ENCODE measurements around the gene INPP5F.

Gene INPP5F

DNA sequence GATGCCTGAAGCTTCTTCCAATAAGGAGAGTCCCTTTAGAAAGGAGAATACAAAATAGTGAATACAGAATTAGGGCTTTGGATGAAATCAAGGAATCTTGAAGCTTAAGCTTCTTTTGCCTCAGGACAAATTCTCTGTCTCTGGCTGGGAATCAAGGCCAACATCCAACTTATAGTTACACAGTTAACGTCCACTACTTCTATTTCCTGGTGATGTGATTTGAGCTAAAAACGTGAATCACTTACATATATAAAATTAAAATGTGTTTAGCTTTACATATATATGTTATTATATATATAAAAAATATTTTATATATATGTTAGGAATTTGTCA is 11.4 kb upstream of the INPP5F start:
- Histone ChIP-seq H3F3A (ENCODE audit: insufficient read depth, low read length) (no peaks in the 10 kb centered on the region), H3K9me2 (ENCODE audit: low read depth, low read length) (no peaks in the 10 kb centered on the region), H3K9me3 (ENCODE audit: low read length) (no peaks in the 10 kb centered on the region), H3K4me1 (ENCODE audit: insufficient read depth, low read length, severe bottlenecking) (peaks cover 19% of the 10 kb centered on the region), H3K4me3 (ENCODE audit: low read depth, low read length, poor library complexity, severe bottlenecking) (no peak overlapping the region), H3K9ac (ENCODE audit: low read length) (no peak overlapping the region), H2AFZ (ENCODE audit: low read length) (no peak overlapping the region), H3K27me3 (ENCODE audit: insufficient read depth, low read length) (no peaks in the 10 kb centered on the region), H3K27ac (ENCODE audit: low read depth, low read length, poor library complexity, severe bottlenecking) (no peak overlapping the region), H3K4me2 (ENCODE audit: low read length) (no peak overlapping the region), H4K20me1 (ENCODE audit: insufficient read depth, low read length) (no peaks in the 10 kb centered on the region), H3K79me2 (ENCODE audit: insufficient read depth, low read length) (no peaks in the 10 kb centered on the region), H3K36me3 (ENCODE audit: insufficient read depth, low read length) (no peaks in the 10 kb centered on the region)
- TF ChIP-seq EZH2 (IDR thresholded peaks at IDR 0.05; ENCODE audit: borderline replicate concordance, low read length), result no peak
- TF ChIP-seq, protein P1, sequence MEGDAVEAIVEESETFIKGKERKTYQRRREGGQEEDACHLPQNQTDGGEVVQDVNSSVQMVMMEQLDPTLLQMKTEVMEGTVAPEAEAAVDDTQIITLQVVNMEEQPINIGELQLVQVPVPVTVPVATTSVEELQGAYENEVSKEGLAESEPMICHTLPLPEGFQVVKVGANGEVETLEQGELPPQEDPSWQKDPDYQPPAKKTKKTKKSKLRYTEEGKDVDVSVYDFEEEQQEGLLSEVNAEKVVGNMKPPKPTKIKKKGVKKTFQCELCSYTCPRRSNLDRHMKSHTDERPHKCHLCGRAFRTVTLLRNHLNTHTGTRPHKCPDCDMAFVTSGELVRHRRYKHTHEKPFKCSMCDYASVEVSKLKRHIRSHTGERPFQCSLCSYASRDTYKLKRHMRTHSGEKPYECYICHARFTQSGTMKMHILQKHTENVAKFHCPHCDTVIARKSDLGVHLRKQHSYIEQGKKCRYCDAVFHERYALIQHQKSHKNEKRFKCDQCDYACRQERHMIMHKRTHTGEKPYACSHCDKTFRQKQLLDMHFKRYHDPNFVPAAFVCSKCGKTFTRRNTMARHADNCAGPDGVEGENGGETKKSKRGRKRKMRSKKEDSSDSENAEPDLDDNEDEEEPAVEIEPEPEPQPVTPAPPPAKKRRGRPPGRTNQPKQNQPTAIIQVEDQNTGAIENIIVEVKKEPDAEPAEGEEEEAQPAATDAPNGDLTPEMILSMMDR (IDR thresholded peaks at IDR 0.05; ENCODE audit: low read length), result no peak

DNA sequence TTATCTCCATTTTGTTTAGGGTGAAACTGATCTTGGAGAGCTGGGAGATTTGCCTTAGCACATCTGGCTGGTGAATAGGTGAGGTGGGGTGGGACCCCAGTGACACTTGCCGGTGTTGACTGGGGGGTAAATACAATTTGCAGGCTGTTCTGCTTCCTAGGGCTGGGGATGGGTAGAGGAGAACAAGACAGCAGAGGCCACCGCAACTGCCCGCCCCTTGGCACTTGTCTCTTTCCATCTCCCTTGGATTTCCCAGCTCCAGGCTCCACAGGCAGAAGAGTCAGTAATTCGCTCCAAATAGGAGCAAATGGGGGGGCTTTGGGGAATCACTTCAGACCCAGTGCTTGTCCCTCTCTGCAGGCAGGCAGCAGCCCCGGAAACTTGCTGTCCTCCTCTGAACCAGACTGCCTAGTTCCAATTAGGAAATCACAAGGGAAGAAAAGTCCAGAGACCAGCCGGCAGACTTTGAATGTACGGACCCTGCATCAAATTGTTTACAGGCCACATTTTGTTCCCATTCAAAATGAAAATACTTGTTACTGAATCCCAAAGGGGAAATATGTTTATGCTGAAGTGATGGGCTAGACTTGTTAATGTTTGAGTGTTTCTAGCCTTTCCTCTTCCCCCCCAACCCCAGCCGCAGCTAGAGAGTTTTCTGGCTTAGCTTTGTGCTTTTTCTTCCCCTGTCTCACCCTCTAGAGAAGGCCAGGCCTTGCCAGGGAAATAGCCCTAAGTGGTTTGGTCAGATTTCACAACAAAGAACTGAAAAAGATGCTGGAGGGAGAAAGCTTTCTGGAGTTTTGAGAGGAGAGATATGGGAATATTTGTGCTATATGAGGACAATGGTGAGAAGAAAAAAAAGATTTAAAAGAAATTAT is 10.0 kb upstream of the INPP5F start:
- H3K36me3 ChIP-seq (ENCODE audit: insufficient read depth, low read length), result no peaks in the 10 kb centered on the region
- no peaks in the 10 kb centered on the region for H3K79me2 ChIP-seq (ENCODE audit: insufficient read depth, low read length)
- no peak overlapping the region for H3K4me2 ChIP-seq (ENCODE audit: low read length)
- H3K27ac ChIP-seq (ENCODE audit: low read depth, low read length, poor library complexity, severe bottlenecking), result peak overlapping the region; percentile 59
- no peak overlapping the region for H3K4me3 ChIP-seq (ENCODE audit: low read depth, low read length, poor library complexity, severe bottlenecking)
- no peak for TF ChIP-seq EZH2 (IDR thresholded peaks at IDR 0.05; ENCODE audit: borderline replicate concordance, low read length)
- TF ChIP-seq, protein P1 (IDR thresholded peaks at IDR 0.05; ENCODE audit: low read length), result no peak
- H3K9me2 ChIP-seq (ENCODE audit: low read depth, low read length), result no peaks in the 10 kb centered on the region
- no peaks in the 10 kb centered on the region for H3F3A ChIP-seq (ENCODE audit: insufficient read depth, low read length)
- H3K9ac ChIP-seq (ENCODE audit: low read length), result no peak overlapping the region; the same call in 1 of the 2 replicates
- no peaks in the 10 kb centered on the region for H3K9me3 ChIP-seq (ENCODE audit: low read length)
- H3K27me3 ChIP-seq (ENCODE audit: insufficient read depth, low read length), result no peaks in the 10 kb centered on the region
- no peaks in the 10 kb centered on the region for H4K20me1 ChIP-seq (ENCODE audit: insufficient read depth, low read length)
- peaks cover 15% of the 10 kb centered on the region for H3K4me1 ChIP-seq (ENCODE audit: insufficient read depth, low read length, severe bottlenecking)
- no peak overlapping the region for H2AFZ ChIP-seq (ENCODE audit: low read length)

DNA sequence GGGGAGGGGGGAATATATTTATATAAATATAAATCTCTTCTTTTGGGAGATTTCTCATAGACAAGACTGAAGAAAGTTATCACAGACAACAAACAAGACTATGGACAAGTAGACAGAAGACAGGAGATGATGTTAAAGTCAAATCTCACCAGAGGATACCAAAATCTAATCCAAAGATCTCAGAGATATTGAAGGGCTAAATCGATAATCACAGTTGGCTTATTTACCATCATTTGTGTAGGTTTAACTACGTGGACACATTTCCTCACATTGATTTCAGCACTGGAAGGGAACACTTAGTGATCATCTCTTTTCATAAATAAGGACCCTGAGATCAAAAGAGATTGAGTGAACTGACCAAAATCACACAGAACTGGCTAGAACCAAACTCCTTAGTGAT is 2.7 kb upstream of the INPP5F start:
- no peaks in the 10 kb centered on the region for H3K27me3 ChIP-seq (ENCODE audit: insufficient read depth, low read length)
- no peaks in the 10 kb centered on the region for H4K20me1 ChIP-seq (ENCODE audit: insufficient read depth, low read length)
- no peak overlapping the region for H3K9ac ChIP-seq (ENCODE audit: low read length)
- H3K9me3 ChIP-seq (ENCODE audit: low read length), result no peaks in the 10 kb centered on the region
- no peak overlapping the region for H3K4me2 ChIP-seq (ENCODE audit: low read length)
- TF ChIP-seq EZH2 (IDR thresholded peaks at IDR 0.05; ENCODE audit: borderline replicate concordance, low read length), result no peak
- TF ChIP-seq, protein P1 (IDR thresholded peaks at IDR 0.05; ENCODE audit: low read length), result no peak
- H3K4me3 ChIP-seq (ENCODE audit: low read depth, low read length, poor library complexity, severe bottlenecking), result no peak overlapping the region
- peaks cover 33% of the 10 kb centered on the region for H3K4me1 ChIP-seq (ENCODE audit: insufficient read depth, low read length, severe bottlenecking)
- H3F3A ChIP-seq (ENCODE audit: insufficient read depth, low read length), result 0 out of 2 replicates have a peak, but pooled peaks cover 4% of the 10 kb centered on the region
- H3K9me2 ChIP-seq (ENCODE audit: low read depth, low read length), result no peaks in the 10 kb centered on the region
- H2AFZ ChIP-seq (ENCODE audit: low read length), result no peak overlapping the region
- H3K27ac ChIP-seq (ENCODE audit: low read depth, low read length, poor library complexity, severe bottlenecking), result peak overlapping the region; percentile 75
- no peaks in the 10 kb centered on the region for H3K79me2 ChIP-seq (ENCODE audit: insufficient read depth, low read length)
- no peaks in the 10 kb centered on the region for H3K36me3 ChIP-seq (ENCODE audit: insufficient read depth, low read length)
